ENCODE results near the gene AGER.

GRCh38 chr6:32170294-32170693 lies 13.8 kb downstream of the AGER start:
- TF ChIP-seq, protein P1, sequence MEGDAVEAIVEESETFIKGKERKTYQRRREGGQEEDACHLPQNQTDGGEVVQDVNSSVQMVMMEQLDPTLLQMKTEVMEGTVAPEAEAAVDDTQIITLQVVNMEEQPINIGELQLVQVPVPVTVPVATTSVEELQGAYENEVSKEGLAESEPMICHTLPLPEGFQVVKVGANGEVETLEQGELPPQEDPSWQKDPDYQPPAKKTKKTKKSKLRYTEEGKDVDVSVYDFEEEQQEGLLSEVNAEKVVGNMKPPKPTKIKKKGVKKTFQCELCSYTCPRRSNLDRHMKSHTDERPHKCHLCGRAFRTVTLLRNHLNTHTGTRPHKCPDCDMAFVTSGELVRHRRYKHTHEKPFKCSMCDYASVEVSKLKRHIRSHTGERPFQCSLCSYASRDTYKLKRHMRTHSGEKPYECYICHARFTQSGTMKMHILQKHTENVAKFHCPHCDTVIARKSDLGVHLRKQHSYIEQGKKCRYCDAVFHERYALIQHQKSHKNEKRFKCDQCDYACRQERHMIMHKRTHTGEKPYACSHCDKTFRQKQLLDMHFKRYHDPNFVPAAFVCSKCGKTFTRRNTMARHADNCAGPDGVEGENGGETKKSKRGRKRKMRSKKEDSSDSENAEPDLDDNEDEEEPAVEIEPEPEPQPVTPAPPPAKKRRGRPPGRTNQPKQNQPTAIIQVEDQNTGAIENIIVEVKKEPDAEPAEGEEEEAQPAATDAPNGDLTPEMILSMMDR (IDR thresholded peaks at IDR 0.05): no peak
- TF ChIP-seq POLR2A (IDR thresholded peaks at IDR 0.05): no peak
